IMR-90 (cell line): Measurements from ENCODE around the gene SMAD7. TPM values are rescaled to one million over a fixed set of nuclear protein-coding genes. Genes with fewer than 3 reads are reported as not detected.

Experiments used
- ATAC-seq: fragments of 200-7000 bp; cut with Tn5 transposase; 2 replicates; pipeline ENCODE4 v1.9.1; 2020; ENCODE audit warnings: low read depth, mild to moderate bottlenecking, moderate library complexity
- BruUV-seq: library from RNA; stranded (reverse); fragments of 400-500 nt; replicated peaks from 2 replicates; lab custom pipeline; 2021; lab: Mats Ljungman, UMichigan
- CTCF ChIA-PET: fragments of 300-600 bp; formaldehyde crosslinking; extraction: SDS; loops from one replicate; lab custom pipeline; 2021; ENCODE audit warnings: antibody characterized with exemption; lab: Yijun Ruan, JAX
- POLR2A ChIA-PET: fragments of 300-600 bp; sonication (Branson Sonifier 250); formaldehyde crosslinking; loops from one replicate; lab custom pipeline; 2022; ENCODE audit warnings: antibody characterized with exemption; ENCODE audit not compliant: unreplicated experiment; lab: Charles Lee
- DNase-seq: peaks from one replicate; pipeline ENCODE4 v3.0.0; 2013
- H2AFZ ChIP-seq: replicated peaks from 2 replicates; pipeline ENCODE3; 2013; ENCODE audit warnings: low read length, mild to moderate bottlenecking; ENCODE audit not compliant: poor library complexity
- H2AK5ac ChIP-seq: 2 replicates; pipeline ENCODE4 v1.6.1; 2013; ENCODE audit warnings: low read depth, low read length, inconsistent platforms
- H2AK9ac ChIP-seq: replicated peaks from 2 replicates; pipeline ENCODE3; 2013; ENCODE audit warnings: mild to moderate bottlenecking, low read depth, low read length, moderate library complexity; ENCODE audit not compliant: poor library complexity
- H2BK120ac ChIP-seq: 2 replicates; pipeline ENCODE4 v1.6.1; 2013; ENCODE audit warnings: low read depth, low read length, inconsistent platforms
- H2BK15ac ChIP-seq: 3 replicates; pipeline ENCODE4 v1.6.1; 2013; ENCODE audit warnings: low read depth, low read length, inconsistent platforms
- H2BK20ac ChIP-seq: 2 replicates; pipeline ENCODE4 v1.6.1; 2013; ENCODE audit warnings: low read depth, mild to moderate bottlenecking, inconsistent platforms, low read length, moderate library complexity
- H2BK5ac ChIP-seq: 2 replicates; pipeline ENCODE4 v1.6.1; 2013; ENCODE audit warnings: mild to moderate bottlenecking, low read depth, low read length, inconsistent platforms; ENCODE audit not compliant: poor library complexity, severe bottlenecking
- H3K14ac ChIP-seq: replicated peaks from 2 replicates; pipeline ENCODE4 v1.6.1; 2013; ENCODE audit warnings: low read depth, low read length, inconsistent platforms
- H3K18ac ChIP-seq: 2 replicates; pipeline ENCODE4 v1.6.1; 2013; ENCODE audit warnings: low read depth, low read length, control low read depth
- H3K23ac ChIP-seq: 2 replicates; pipeline ENCODE4 v1.6.1; 2013; ENCODE audit warnings: low read depth, low read length, inconsistent platforms
- H3K27ac ChIP-seq: 2 replicates; pipeline ENCODE4 v1.5.1; 2013; ENCODE audit warnings: mild to moderate bottlenecking, control low read depth, low read length; ENCODE audit not compliant: insufficient read depth
- H3K27me3 ChIP-seq: 2 replicates; pipeline ENCODE4 v1.6.1; 2013; ENCODE audit warnings: low read length; ENCODE audit not compliant: control insufficient read depth, insufficient read depth
- H3K36me3 ChIP-seq: 2 replicates; pipeline ENCODE4 v1.6.1; 2013; ENCODE audit warnings: low read length, mixed read lengths; ENCODE audit not compliant: control insufficient read depth, insufficient read depth
- H3K4ac ChIP-seq: 2 replicates; pipeline ENCODE4 v1.6.1; 2013; ENCODE audit warnings: low read depth, low read length, inconsistent platforms
- H3K4me1 ChIP-seq: 2 replicates; pipeline ENCODE4 v1.6.1; 2013; ENCODE audit warnings: low read length, mixed read lengths; ENCODE audit not compliant: control insufficient read depth, insufficient read depth
- H3K4me2 ChIP-seq: 2 replicates; pipeline ENCODE4 v1.6.1; 2013; ENCODE audit warnings: low read depth, mild to moderate bottlenecking, control low read depth, low read length, moderate library complexity
- H3K4me3 ChIP-seq: 2 replicates; pipeline ENCODE4 v1.5.1; 2013; ENCODE audit warnings: low read depth, mild to moderate bottlenecking, control low read depth, low read length, moderate library complexity; ENCODE audit not compliant: insufficient read depth
- H3K56ac ChIP-seq: 2 replicates; pipeline ENCODE4 v1.6.1; 2013; ENCODE audit warnings: low read length, inconsistent platforms; ENCODE audit not compliant: insufficient read depth; ENCODE audit errors: extremely low read depth
- H3K79me1 ChIP-seq, 2 experiments: 2 replicates each; pipeline ENCODE4 v1.6.1; 2013; ENCODE audit warnings: low read length in 2 of 2, inconsistent platforms in 1 of 2, low read depth in 1 of 2
- H3K9ac ChIP-seq: 2 replicates; pipeline ENCODE4 v1.6.1; 2013; ENCODE audit warnings: low read depth, low read length, control low read depth
- H3K9me1 ChIP-seq: 2 replicates; pipeline ENCODE4 v1.6.1; 2013; ENCODE audit warnings: low read length, inconsistent platforms; ENCODE audit not compliant: insufficient read depth
- H3K9me3 ChIP-seq: 2 replicates; pipeline ENCODE4 v1.6.1; 2013; ENCODE audit warnings: low read length; ENCODE audit not compliant: control insufficient read depth, insufficient read depth
- H4K20me1 ChIP-seq: 2 replicates; pipeline ENCODE4 v1.6.1; 2013; ENCODE audit warnings: low read length, inconsistent platforms; ENCODE audit not compliant: insufficient read depth
- H4K5ac ChIP-seq: 2 replicates; pipeline ENCODE4 v1.6.1; 2013; ENCODE audit warnings: mild to moderate bottlenecking, low read depth, low read length, control low read depth
- H4K8ac ChIP-seq, 2 experiments: 2 replicates each; pipeline ENCODE4 v1.6.1; 2013; ENCODE audit warnings: low read depth in 2 of 2, low read length in 2 of 2, control low read depth in 1 of 2, inconsistent platforms in 1 of 2
- H4K91ac ChIP-seq: 2 replicates; pipeline ENCODE4 v1.6.1; 2013; ENCODE audit warnings: low read depth, low read length, inconsistent platforms; ENCODE audit not compliant: insufficient read depth
- CHD1 ChIP-seq: IDR thresholded peaks from 2 replicates; pipeline ENCODE4 v1.6.1; 2012; ENCODE audit warnings: low read depth, low read length, improper control_type of control experiment
- FOS ChIP-seq: fragments of 150-350 bp; IDR thresholded peaks from 2 replicates; pipeline ENCODE4 v1.6.1; 2016; ENCODE audit warnings: low read depth, low read length
- MAFK ChIP-seq: IDR thresholded peaks from 2 replicates; pipeline ENCODE4 v1.6.1; 2012; ENCODE audit warnings: low read depth, low read length, improper control_type of control experiment
- MXI1 ChIP-seq: IDR thresholded peaks from 2 replicates; pipeline ENCODE4 v1.6.1; 2012; ENCODE audit warnings: low read depth, mild to moderate bottlenecking, low read length, moderate library complexity, borderline replicate concordance
- POLR2A ChIP-seq: IDR thresholded peaks from 2 replicates; pipeline ENCODE4 v1.6.1; 2012; ENCODE audit warnings: mild to moderate bottlenecking, low read depth, low read length
- SMC3 ChIP-seq: fragments of 150-350 bp; IDR thresholded peaks from 2 replicates; pipeline ENCODE4 v1.6.1; 2016; ENCODE audit warnings: low read depth, mild to moderate bottlenecking, antibody characterized with exemption, low read length, moderate library complexity
- WGBS, 2 experiments: methylation state at CpG; one replicate each; pipeline versions ENCODE4 v1.1.5 to v1.1.7; 2013; ENCODE audit warnings: missing lambda C conversion rate in 2 of 2; ENCODE audit not compliant: insufficient read length in 1 of 2; ENCODE audit errors: extremely low coverage in 2 of 2; 5-methylcytosine and 5-hydroxymethylcytosine counted together
- dilution Hi-C: fragments of 300-500 bp; cut with HindIII; formaldehyde crosslinking; loops from one replicate; pipeline ENCODE4 v1.14.3; 2018; ENCODE audit warnings: low sequenced_read_pairs; ENCODE audit not compliant: unreplicated experiment
- in situ Hi-C: fragments of 300-500 bp; cut with MboI; formaldehyde crosslinking; loops from 3 replicates; pipeline ENCODE4 v1.14.3; 2019; ENCODE audit warnings: low sequenced_read_pairs, inconsistent platforms, mixed read lengths
- intact Hi-C: fragments of 100-400 bp; cut with micrococcal nuclease; formaldehyde crosslinking; loops from 2 replicates; pipeline ENCODE4 v1.10.0; 2022
- polyA plus RNA-seq, 3 experiments: library from polyadenylated mRNA; depleted of rRNA; stranded (reverse); fragments of >200 nt; gene quantifications; 2 replicates each; pipeline ENCODE4 v1.2.3, GENCODE V29; 2012; ENCODE audit warnings: low replicate concordance in 1 of 3
- total RNA-seq: library from RNA; depleted of rRNA; stranded (reverse); fragments of >200 nt; gene quantifications from 2 replicates; pipeline ENCODE4 v1.2.3, GENCODE V29; 2012
- TF ChIP-seq, protein P1 (sequence below): fragments of 150-350 bp; IDR thresholded peaks from 2 replicates; pipeline ENCODE4 v1.6.1; 2016; ENCODE audit warnings: low read depth, mild to moderate bottlenecking, low read length, moderate library complexity, borderline replicate concordance

Gene SMAD7
- total and polyA plus RNA-seq, 2 of the 4 experiments (the other 2 are of a cell fraction): 15.8 to 17.6 TPM

DNA sequence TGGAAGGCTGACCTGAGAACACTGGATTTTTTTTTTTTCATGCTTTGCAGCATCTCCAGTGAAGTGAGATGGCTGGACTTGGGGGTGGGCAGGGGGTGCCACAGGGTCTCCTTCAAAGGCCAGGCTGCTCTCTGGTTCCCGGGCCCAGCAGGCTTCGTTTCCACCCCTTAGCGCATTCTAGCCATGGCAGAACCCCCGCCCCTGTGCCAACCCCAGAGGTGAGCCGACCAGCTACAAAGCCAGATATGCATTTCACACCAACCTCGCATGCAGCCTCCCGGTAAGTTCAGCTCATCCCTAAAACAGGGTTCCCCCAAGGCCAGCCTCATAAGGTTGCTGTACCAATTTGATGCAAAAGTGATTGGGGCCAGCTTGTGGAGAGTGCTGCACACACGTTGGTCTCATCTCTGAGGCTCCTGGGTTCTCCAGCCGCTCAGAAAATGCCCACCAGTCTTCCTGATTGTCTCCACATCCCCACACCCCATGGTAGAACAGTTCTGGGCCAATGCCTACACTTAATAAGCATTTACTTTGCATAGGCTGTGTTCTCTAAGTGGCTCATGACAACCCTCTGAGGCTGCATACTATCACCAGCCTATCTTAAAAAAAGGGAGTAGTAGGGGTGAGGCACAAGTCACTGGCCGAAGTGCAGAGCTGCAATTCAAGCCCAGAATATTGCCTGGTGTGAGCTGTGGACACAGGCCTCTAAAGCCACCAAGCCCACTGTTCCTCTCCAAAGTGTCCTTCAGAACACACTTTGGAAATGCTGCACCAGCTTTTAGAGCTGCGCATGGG, 23.3 kb downstream of the SMAD7 start:
- Histone ChIP-seq H3K18ac (no peak overlapping the region), H3K9me3 (no peaks in the 10 kb centered on the region), H3K9ac (no peak overlapping the region), H2AFZ (no peak overlapping the region), H2BK5ac (peak overlapping the region; percentile 19), H3K56ac (no peak overlapping the region), H3K14ac (peak overlapping the region; percentile 43), H3K4me1 (peaks cover 69% of the 10 kb centered on the region), H2BK15ac (no peak overlapping the region; the same call in 2 of the 3 replicates), H3K9me1 (peaks cover 43% of the 10 kb centered on the region), H2BK120ac (0 out of 2 replicates have a peak overlapping the region, but pooled peaks have one; percentile 1), H3K27me3 (no peaks in the 10 kb centered on the region), H3K36me3 (peaks cover 4% of the 10 kb centered on the region), H3K4ac (peak overlapping the region; percentile 34), H3K4me2 (no peak overlapping the region), H4K91ac (peak overlapping the region; percentile 24; the same call in 1 of the 2 replicates), H2BK20ac (no peak overlapping the region), H4K5ac (no peak overlapping the region), H3K4me3 (no peak overlapping the region), H4K20me1 (peaks cover 80% of the 10 kb centered on the region), H2AK5ac (peak overlapping the region; percentile 40; the same call in 1 of the 2 replicates), H2AK9ac (no peak overlapping the region), H3K79me1 (peaks cover 2 to 88% of the 10 kb centered on the region in 2 experiments; a peak in 3 of 4 replicates), H3K27ac (no peak overlapping the region), H4K8ac (peak overlapping the region in 1 of 2 experiments; percentile 25; a peak in 2 of 4 replicates), H3K23ac (peak overlapping the region; percentile 41)
- WGBS, 2 experiments: 100% methylated on average over 2 of the region's 11 CpGs; no CpG with 5 or more reads in 1 of the 2 experiments
- ATAC-seq (no peak), DNase-seq (no peak)
- intact Hi-C loops: no loop called here
- POLR2A ChIA-PET: no interaction called here
- in situ Hi-C loops: loop anchor here (25.0 kb wide), 1 partner anchor 390 kb away; the partner anchor contains the start of gene CTIF
- dilution Hi-C loops: no loop called here
- TF ChIP-seq FOS (no peak), MXI1 (no peak), SMC3 (no peak), POLR2A (no peak), MAFK (no peak), CHD1 (no peak)
- TF ChIP-seq, protein P1, sequence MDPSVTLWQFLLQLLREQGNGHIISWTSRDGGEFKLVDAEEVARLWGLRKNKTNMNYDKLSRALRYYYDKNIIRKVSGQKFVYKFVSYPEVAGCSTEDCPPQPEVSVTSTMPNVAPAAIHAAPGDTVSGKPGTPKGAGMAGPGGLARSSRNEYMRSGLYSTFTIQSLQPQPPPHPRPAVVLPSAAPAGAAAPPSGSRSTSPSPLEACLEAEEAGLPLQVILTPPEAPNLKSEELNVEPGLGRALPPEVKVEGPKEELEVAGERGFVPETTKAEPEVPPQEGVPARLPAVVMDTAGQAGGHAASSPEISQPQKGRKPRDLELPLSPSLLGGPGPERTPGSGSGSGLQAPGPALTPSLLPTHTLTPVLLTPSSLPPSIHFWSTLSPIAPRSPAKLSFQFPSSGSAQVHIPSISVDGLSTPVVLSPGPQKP: no peak
- BruUV-seq: no TSS peak
- CTCF ChIA-PET: no interaction called here
